Panc1 (cell line): ENCODE data around the gene FBLN2. TPM values are rescaled to one million over a fixed set of nuclear protein-coding genes. Genes with fewer than 3 reads are reported as not detected.

Experiments used
- ATAC-seq: fragments of 200-7000 bp; cut with Tn5 transposase; 2 replicates; pipeline ENCODE4 v1.9.1; 2020; ENCODE audit warnings: mild to moderate bottlenecking, moderate library complexity
- BruUV-seq: library from RNA; stranded (reverse); fragments of 400-500 nt; replicated peaks from 2 replicates; lab custom pipeline; 2021; lab: Mats Ljungman, UMichigan
- CTCF ChIA-PET: fragments of 300-600 bp; sonication (Branson Sonifier 250); formaldehyde crosslinking; loops from one replicate; lab custom pipeline; 2022; ENCODE audit warnings: antibody characterized with exemption; lab: Charles Lee
- POLR2A ChIA-PET: fragments of 300-600 bp; sonication (Branson Sonifier 250); formaldehyde crosslinking; loops from one replicate; lab custom pipeline; 2022; ENCODE audit warnings: antibody characterized with exemption; lab: Charles Lee
- DNase-seq: peaks from one replicate; pipeline ENCODE4 v3.0.0-alpha.2; 2010; ENCODE audit warnings: low read depth, low spot score
- H3K27ac ChIP-seq: 2 replicates; pipeline ENCODE4 v1.5.1; 2011; ENCODE audit warnings: mild to moderate bottlenecking, low read length, inconsistent platforms
- H3K27me3 ChIP-seq: fragments of 200-500 bp; sonication (Bioruptor generic); 2 replicates; pipeline ENCODE4 v1.6.0; 2014; ENCODE audit warnings: low read length, inconsistent platforms; ENCODE audit not compliant: control insufficient read depth, insufficient read depth
- H3K36me3 ChIP-seq: fragments of 200-500 bp; sonication (Bioruptor generic); 2 replicates; pipeline ENCODE4 v1.5.1; 2014; ENCODE audit warnings: inconsistent platforms, mild to moderate bottlenecking, low read length, moderate library complexity; ENCODE audit not compliant: control insufficient read depth, insufficient read depth
- H3K4me1 ChIP-seq: 2 replicates; pipeline ENCODE4 v1.5.1; 2011; ENCODE audit warnings: inconsistent platforms, mild to moderate bottlenecking, low read length, moderate library complexity; ENCODE audit not compliant: control insufficient read depth, insufficient read depth
- H3K4me3 ChIP-seq, 2 experiments: 2 replicates each; pipeline ENCODE4 v1.5.1; 2011 to 2012; ENCODE audit warnings: low read depth in 2 of 2, low read length in 2 of 2, mild to moderate bottlenecking in 2 of 2, inconsistent platforms in 1 of 2, moderate library complexity in 1 of 2
- H3K9me3 ChIP-seq: fragments of 200-500 bp; sonication (Bioruptor generic); 2 replicates; pipeline ENCODE4 v1.5.1; 2014; ENCODE audit warnings: low read depth, mild to moderate bottlenecking, inconsistent platforms, low read length, moderate library complexity; ENCODE audit not compliant: control insufficient read depth, insufficient read depth
- POLR2AphosphoS5 ChIP-seq: IDR thresholded peaks from 2 replicates; pipeline ENCODE4 v1.6.1; 2012; ENCODE audit warnings: mild to moderate bottlenecking, low read depth, low read length, moderate library complexity
- REST ChIP-seq, 2 experiments: IDR thresholded peaks; 2 replicates each; pipeline ENCODE4 v1.6.1; 2011 to 2012; ENCODE audit warnings: low read depth in 2 of 2, control low read depth in 1 of 2, low read length in 1 of 2, mild to moderate bottlenecking in 1 of 2, moderate library complexity in 1 of 2; ENCODE audit not compliant: insufficient read depth in 1 of 2
- SIN3A ChIP-seq: IDR thresholded peaks from 2 replicates; pipeline ENCODE4 v1.6.1; 2012; ENCODE audit warnings: low read depth, mild to moderate bottlenecking, low read length, moderate library complexity, borderline replicate concordance; ENCODE audit not compliant: insufficient read depth
- TCF7L2 ChIP-seq: IDR thresholded peaks from 2 replicates; pipeline ENCODE4 v1.6.1; 2011; ENCODE audit warnings: mild to moderate bottlenecking, low read depth, low read length, inconsistent platforms
- in situ Hi-C: cut with HindIII; loops from 2 replicates; pipeline ENCODE4 v1.10.0; 2016; ENCODE audit warnings: low sequenced_read_pairs, low pct_unique_long_range_greater_than_20kb
- intact Hi-C: fragments of 100-400 bp; cut with micrococcal nuclease; formaldehyde crosslinking; loops from one replicate; pipeline ENCODE4 v1.10.0; 2022; ENCODE audit not compliant: unreplicated experiment
- total RNA-seq: library from RNA; stranded (reverse); gene quantifications from one replicate; pipeline ENCODE4 v1.2.1, GENCODE V29; 2021; ENCODE audit not compliant: unreplicated experiment
- TF ChIP-seq, protein P1 (sequence below): fragments of 450-650 bp; IDR thresholded peaks from 2 replicates; pipeline ENCODE4 v1.5.1; 2017; ENCODE audit warnings: mild to moderate bottlenecking

FBLN2 gene
- total RNA-seq, 1 experiment from 2014 or later = 0.44 TPM

DNA sequence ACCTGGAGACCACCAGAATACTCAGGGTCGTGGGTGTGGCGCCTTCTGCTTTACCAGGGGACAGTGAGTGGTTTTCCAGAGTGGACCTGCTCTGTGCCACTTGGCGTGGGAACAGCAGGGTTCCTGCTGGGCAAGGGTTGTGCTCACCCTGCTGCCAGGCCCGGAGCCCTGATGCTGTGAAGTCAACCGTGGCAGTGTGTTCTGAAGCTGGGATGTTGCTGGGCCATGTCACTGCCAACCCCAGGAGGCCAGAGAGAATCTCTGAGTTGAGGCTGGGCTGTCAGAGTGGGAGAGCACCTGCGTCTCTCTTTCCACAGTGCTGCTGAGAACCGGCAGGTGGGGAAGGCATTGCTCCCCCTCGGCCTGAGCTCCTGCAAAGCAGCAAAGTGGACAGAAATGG is 48.7 kb downstream of the FBLN2 start:
- CTCF ChIA-PET = no interaction called here
- in situ Hi-C loops = no loop called here
- POLR2A ChIA-PET = no interaction called here

DNA sequence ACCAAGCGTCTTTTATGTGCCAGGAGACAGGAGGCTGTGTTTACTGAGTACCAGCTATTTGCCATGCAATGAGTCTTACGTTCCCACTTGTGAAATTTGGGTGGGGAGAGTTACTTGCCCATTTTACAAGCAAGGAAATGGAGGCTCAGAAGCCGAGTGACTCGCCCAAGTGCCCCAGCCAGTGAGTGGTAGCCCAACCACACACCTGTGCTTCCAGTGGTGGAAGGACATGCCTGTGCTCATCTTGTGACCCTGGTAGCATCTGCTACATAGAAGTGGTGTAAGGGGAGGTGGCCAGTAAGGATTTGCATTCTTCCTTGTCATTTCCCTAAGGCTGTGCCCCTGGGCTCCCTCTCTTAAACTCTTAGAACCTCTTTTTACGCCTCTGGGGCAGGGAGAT is 49.3 kb downstream of the FBLN2 start:
- no peak for TF ChIP-seq TCF7L2
- TF ChIP-seq, protein P1, sequence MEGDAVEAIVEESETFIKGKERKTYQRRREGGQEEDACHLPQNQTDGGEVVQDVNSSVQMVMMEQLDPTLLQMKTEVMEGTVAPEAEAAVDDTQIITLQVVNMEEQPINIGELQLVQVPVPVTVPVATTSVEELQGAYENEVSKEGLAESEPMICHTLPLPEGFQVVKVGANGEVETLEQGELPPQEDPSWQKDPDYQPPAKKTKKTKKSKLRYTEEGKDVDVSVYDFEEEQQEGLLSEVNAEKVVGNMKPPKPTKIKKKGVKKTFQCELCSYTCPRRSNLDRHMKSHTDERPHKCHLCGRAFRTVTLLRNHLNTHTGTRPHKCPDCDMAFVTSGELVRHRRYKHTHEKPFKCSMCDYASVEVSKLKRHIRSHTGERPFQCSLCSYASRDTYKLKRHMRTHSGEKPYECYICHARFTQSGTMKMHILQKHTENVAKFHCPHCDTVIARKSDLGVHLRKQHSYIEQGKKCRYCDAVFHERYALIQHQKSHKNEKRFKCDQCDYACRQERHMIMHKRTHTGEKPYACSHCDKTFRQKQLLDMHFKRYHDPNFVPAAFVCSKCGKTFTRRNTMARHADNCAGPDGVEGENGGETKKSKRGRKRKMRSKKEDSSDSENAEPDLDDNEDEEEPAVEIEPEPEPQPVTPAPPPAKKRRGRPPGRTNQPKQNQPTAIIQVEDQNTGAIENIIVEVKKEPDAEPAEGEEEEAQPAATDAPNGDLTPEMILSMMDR = no peak
- no peak for TF ChIP-seq REST (IDR thresholded peaks at IDR 0.05; ENCODE audit: insufficient read depth in 1 of 2, low read depth in 2 of 2, low read length in 1 of 2)
- TF ChIP-seq SIN3A = no peak
- TF ChIP-seq POLR2AphosphoS5 = no peak
- CTCF ChIA-PET = no interaction called here
- H3K9me3 ChIP-seq = no peaks in the 10 kb centered on the region
- no TSS peak for BruUV-seq
- in situ Hi-C loops (no loop called here), intact Hi-C loops (no loop called here)
- no peaks in the 10 kb centered on the region for H3K36me3 ChIP-seq
- DNase-seq (no peak), ATAC-seq (no peak)
- POLR2A ChIA-PET = no interaction called here
- no peak overlapping the region for H3K27ac ChIP-seq
- no peaks in the 10 kb centered on the region for H3K27me3 ChIP-seq
- no peak overlapping the region for H3K4me3 ChIP-seq
- H3K4me1 ChIP-seq = no peaks in the 10 kb centered on the region

More for the DNA sequence above, 48.7 kb downstream of the FBLN2 start:
- intact Hi-C loops = no loop called here
- Histone ChIP-seq H3K27ac (no peak overlapping the region), H3K4me1 (no peaks in the 10 kb centered on the region), H3K4me3 (no peak overlapping the region), H3K9me3 (no peaks in the 10 kb centered on the region), H3K27me3 (no peaks in the 10 kb centered on the region), H3K36me3 (no peaks in the 10 kb centered on the region)
- no peak for DNase-seq
- no TSS peak for BruUV-seq
- ATAC-seq = no peak
- TF ChIP-seq SIN3A (no peak), REST (IDR thresholded peaks at IDR 0.05; ENCODE audit: insufficient read depth in 1 of 2, low read depth in 2 of 2, low read length in 1 of 2) (no peak), POLR2AphosphoS5 (no peak), TCF7L2 (no peak)
- TF ChIP-seq, protein P1 = no peak
